Upper lobe of left lung (tissue), 6 donors: Measurements from ENCODE around the gene SZT2. TPM values are rescaled to one million over a fixed set of nuclear protein-coding genes. Genes with fewer than 3 reads are reported as not detected.
A peak's percentile ranks its signal among the peaks of the same experiment; 100 is the strongest.

Experiments used
- ATAC-seq, 2 donors: fragments of 200-7000 bp; cut with Tn5 transposase; one replicate each; pipeline ENCODE4 v1.9.1; 2022; ENCODE audit warnings: mild to moderate bottlenecking in 2 of 2, moderate library complexity in 2 of 2; ENCODE audit not compliant: low FRiP score in 2 of 2
- DNase-seq, 2 donors: peaks; one replicate each; pipeline ENCODE4 v3.0.0-alpha.2; 2019 to 2020
- H3K27ac ChIP-seq, 4 donors: fragments of 200-600 bp; sonication (generic); one replicate each; pipeline ENCODE4 v1.5.1; 2016 to 2019
- H3K27me3 ChIP-seq, 4 donors: fragments of 200-600 bp; sonication (generic); one replicate each; pipeline ENCODE4 v1.5.1; 2017 to 2019
- H3K36me3 ChIP-seq, 4 donors: fragments of 200-600 bp; sonication (generic); one replicate each; pipeline ENCODE4 v1.5.1; 2016 to 2019
- H3K4me1 ChIP-seq, 4 donors: fragments of 200-600 bp; sonication (generic); one replicate each; pipeline ENCODE4 v1.5.1; 2018 to 2019
- H3K4me3 ChIP-seq, 4 donors: fragments of 200-600 bp; sonication (generic); one replicate each; pipeline ENCODE4 v1.5.1; 2017 to 2019; ENCODE audit warnings: mild to moderate bottlenecking in 2 of 4, moderate library complexity in 1 of 4
- H3K9me3 ChIP-seq, 4 donors: fragments of 200-600 bp; sonication (generic); one replicate each; pipeline ENCODE4 v1.5.1; 2018 to 2019
- EP300 ChIP-seq, 4 donors: sonication (generic); formaldehyde crosslinking; IDR thresholded peaks; one replicate each; pipeline ENCODE4 v1.5.1; 2017; ENCODE audit warnings: antibody characterized with exemption in 4 of 4, control low read depth in 2 of 4
- POLR2A ChIP-seq, 4 donors: fragments of 450-650 bp; IDR thresholded peaks; one replicate each; pipeline ENCODE4 v1.5.1; 2016 to 2017; ENCODE audit warnings: antibody characterized with exemption in 4 of 4, mild to moderate bottlenecking in 2 of 4
- POLR2AphosphoS5 ChIP-seq, 2 donors: sonication (generic); formaldehyde crosslinking; IDR thresholded peaks; one replicate each; pipeline ENCODE4 v1.5.1; 2017; ENCODE audit warnings: antibody characterized with exemption in 2 of 2
- WGBS, 2 donors: methylation state at CpG; one replicate each; pipeline ENCODE4 v1.1.5; 2017 to 2018; 5-methylcytosine and 5-hydroxymethylcytosine counted together
- total RNA-seq, 6 donors: library from RNA; depleted of rRNA in 4 of 6; stranded (reverse); fragments of >200 nt in 4 of 6; gene quantifications; one replicate each; pipeline versions ENCODE4 v1.1.0 to v1.2.1, GENCODE V29; 2016 to 2021
- TF ChIP-seq, protein P1 (sequence below), 6 experiments: fragments of 450-650 bp in 4 of 6; fragments of 200-600 bp in 2 of 6; sonication (generic) in 2 of 6; IDR thresholded peaks; one replicate each; pipeline ENCODE4 v1.5.1; 2016 to 2019; ENCODE audit warnings: antibody characterized with exemption in 6 of 6
- donor health status: DM: no; HTN: no; CAD: no; lungs with moderate emphysema.
- donor health status: DM: no; HTN: yes; CAD: no; lungs with severe emphysema.

Gene SZT2
- total RNA-seq, 6 donors from 2014 or later: 33.3 to 184 (median 57.0) TPM

DNA sequence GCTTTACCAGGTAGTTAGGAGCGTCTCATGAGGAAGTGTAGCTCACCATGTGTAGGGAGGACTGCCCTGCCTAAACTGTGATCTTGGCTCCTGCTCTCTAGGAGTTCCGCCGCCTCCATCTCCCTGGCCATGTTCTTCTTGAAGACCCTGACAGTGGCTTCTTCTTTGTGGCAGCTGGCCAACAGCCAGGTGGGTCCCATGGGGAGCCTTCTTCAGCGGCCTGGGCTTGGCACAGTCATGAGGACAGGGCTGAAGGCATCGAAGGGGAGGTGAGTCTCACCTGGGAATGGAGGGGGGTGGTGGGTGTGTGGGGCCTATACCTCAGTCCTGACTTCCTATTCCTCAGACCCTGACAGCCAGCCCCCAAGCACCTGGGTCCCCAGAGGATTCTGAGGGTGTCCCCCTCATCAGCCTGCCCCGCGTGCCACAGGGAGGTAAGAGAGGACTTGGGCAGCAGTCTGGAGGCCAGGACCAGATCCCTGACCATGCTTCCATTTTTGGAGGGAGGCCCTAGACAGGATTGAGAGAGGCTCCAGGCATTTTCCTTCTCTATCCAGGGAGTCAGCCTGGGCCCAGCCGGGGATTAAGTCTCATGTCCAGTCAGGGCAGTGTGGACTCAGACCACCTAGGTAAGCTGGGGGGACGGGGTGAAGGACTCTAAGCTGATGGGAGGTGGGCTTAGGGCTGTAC is 42.6 kb downstream of the SZT2 start:
- no peaks in the 10 kb centered on the region for H3K27me3 ChIP-seq
- H3K27ac ChIP-seq: no peak overlapping the region
- ATAC-seq (no peak), DNase-seq (no peak)
- no peak overlapping the region for H3K4me3 ChIP-seq
- no peak for TF ChIP-seq POLR2A (IDR thresholded peaks at IDR 0.05)
- peaks cover 0 to 11% (median 4%) of the 10 kb centered on the region in 4 donors for H3K4me1 ChIP-seq
- H3K9me3 ChIP-seq: no peaks in the 10 kb centered on the region
- WGBS, 2 donors: 98% methylated on average over 6 to 9 of the region's 9 CpGs
- peaks cover 42 to 88% (median 82%) of the 10 kb centered on the region in 4 donors for H3K36me3 ChIP-seq

DNA sequence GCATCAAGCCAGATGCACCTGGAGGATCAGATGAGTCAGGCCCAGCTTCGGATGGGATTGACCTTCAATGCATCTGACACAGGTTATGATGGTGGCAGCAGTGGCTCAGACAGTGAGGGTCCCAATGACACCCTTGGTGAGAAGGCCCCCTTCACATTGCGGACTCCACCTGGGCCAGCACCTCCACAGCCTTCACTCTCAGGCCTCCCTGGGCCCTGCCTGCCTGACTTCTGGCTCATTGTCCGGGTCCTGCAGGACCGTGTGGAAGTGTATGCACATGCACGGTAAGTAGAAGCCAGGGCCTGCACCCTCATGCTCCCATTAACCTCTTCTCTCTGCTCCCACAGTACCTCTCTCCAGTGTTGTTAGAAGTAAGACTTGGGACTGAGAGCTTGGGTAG is 43.2 kb downstream of the SZT2 start:
- H3K9me3 ChIP-seq: no peaks in the 10 kb centered on the region
- TF ChIP-seq POLR2A (IDR thresholded peaks at IDR 0.05): no peak
- TF ChIP-seq EP300 (IDR thresholded peaks at IDR 0.05): no peak
- TF ChIP-seq, protein P1, sequence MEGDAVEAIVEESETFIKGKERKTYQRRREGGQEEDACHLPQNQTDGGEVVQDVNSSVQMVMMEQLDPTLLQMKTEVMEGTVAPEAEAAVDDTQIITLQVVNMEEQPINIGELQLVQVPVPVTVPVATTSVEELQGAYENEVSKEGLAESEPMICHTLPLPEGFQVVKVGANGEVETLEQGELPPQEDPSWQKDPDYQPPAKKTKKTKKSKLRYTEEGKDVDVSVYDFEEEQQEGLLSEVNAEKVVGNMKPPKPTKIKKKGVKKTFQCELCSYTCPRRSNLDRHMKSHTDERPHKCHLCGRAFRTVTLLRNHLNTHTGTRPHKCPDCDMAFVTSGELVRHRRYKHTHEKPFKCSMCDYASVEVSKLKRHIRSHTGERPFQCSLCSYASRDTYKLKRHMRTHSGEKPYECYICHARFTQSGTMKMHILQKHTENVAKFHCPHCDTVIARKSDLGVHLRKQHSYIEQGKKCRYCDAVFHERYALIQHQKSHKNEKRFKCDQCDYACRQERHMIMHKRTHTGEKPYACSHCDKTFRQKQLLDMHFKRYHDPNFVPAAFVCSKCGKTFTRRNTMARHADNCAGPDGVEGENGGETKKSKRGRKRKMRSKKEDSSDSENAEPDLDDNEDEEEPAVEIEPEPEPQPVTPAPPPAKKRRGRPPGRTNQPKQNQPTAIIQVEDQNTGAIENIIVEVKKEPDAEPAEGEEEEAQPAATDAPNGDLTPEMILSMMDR (IDR thresholded peaks at IDR 0.05): no peak
- TF ChIP-seq POLR2AphosphoS5 (IDR thresholded peaks at IDR 0.05): no peak
- H3K4me1 ChIP-seq: peaks cover 0 to 9% (median 3%) of the 10 kb centered on the region in 4 donors
- H3K27me3 ChIP-seq: no peaks in the 10 kb centered on the region
- H3K27ac ChIP-seq: no peak overlapping the region
- peaks cover 41 to 88% (median 82%) of the 10 kb centered on the region in 4 donors for H3K36me3 ChIP-seq
- no peak overlapping the region for H3K4me3 ChIP-seq
- DNase-seq: no peak
- 100% methylated on average over 2 to 3 of the region's 5 CpGs for WGBS, 2 donors
- no peak for ATAC-seq

DNA sequence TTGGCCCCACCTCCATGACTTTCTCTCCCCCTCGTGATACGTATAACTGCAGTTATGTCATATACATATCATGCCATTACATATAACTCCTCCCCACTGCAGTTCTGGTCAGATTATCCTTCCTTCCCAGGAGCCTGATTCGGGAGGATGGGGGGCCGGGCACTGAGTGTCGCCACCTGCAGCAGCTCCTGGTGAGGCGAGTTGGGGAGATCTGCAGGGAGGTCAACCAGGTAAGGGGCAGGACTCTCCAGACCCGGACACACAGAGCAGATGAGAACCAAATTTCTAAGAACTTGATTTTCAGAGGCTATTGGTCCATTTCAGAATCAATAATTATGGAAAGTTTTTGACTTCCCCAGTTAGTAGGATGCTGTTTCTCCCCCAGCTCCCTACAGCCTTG is 44.6 kb downstream of the SZT2 start:
- ATAC-seq: no peak
- DNase-seq: no peak
- H3K27me3 ChIP-seq: no peaks in the 10 kb centered on the region
- TF ChIP-seq POLR2A (IDR thresholded peaks at IDR 0.05) (no peak), POLR2AphosphoS5 (IDR thresholded peaks at IDR 0.05) (no peak), EP300 (IDR thresholded peaks at IDR 0.05) (no peak)
- TF ChIP-seq, protein P1 (IDR thresholded peaks at IDR 0.05): no peak
- H3K9me3 ChIP-seq: no peaks in the 10 kb centered on the region
- H3K27ac ChIP-seq: no peak overlapping the region
- WGBS, 2 donors: 94% methylated on average over 7 of the region's 7 CpGs
- peaks cover 33 to 88% (median 79%) of the 10 kb centered on the region in 4 donors for H3K36me3 ChIP-seq
- peaks cover 0 to 7% (median 3%) of the 10 kb centered on the region in 4 donors for H3K4me1 ChIP-seq
- no peak overlapping the region for H3K4me3 ChIP-seq

DNA sequence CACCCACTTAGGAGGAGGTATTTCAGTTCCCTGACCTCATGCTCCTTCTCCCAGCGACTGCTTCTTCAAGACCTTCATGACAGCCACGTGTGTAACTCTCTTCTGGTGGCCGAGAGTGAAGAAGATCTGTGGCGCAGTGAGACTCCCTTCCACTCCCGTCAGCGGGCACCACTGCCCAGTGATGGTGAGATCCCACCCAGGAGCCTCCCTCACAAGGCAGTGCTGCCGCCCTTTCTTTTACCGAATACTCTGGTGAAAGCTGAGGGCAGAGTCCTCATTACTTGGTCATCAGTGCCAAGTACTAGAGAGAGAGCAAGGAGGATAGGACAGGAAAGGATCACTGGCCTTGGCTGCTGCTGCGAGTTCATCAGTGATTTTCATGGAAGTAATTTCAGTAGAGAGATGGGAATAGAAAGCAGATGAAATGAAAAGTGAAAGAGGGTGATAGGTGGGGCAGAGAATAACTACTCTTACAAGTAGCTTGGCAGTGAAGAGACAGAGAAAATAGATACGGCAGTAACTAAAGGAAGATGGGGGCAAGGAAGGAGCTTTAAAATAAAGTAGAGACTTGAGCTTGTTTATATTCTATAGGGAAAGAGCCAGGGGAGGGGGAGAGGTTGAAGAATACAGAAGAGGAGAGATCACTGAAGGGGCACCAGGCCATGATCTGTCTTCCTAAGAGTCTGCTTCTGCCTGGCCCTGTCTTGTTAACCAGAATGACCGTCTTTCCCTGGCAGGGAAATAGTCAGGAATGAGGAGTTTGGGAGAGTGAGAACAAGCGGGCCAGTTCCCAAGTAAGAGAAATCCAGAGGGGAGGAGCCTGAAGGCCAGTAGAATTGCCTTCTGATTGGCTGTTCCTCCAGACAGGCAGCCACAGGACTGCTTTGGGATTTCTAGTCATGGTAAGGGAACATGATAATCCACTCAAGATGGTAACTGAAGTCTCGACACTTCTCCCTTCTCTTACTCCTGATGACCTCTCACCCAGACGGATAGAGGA is 45.7 kb downstream of the SZT2 start:
- no peak overlapping the region for H3K4me3 ChIP-seq
- peak overlapping the region; percentile 30 to 68 (median 54) for H3K27ac ChIP-seq
- 77 to 83% methylated on average over 14 of the region's 14 CpGs for WGBS, 2 donors
- peaks cover 0 to 7% (median 3%) of the 10 kb centered on the region in 4 donors for H3K4me1 ChIP-seq
- DNase-seq (no peak), ATAC-seq (peak in 1 of 2 donors; percentile 89)
- no peaks in the 10 kb centered on the region for H3K27me3 ChIP-seq
- TF ChIP-seq POLR2A (IDR thresholded peaks at IDR 0.05) (no peak), EP300 (IDR thresholded peaks at IDR 0.05) (no peak), POLR2AphosphoS5 (IDR thresholded peaks at IDR 0.05) (no peak)
- TF ChIP-seq, protein P1 (IDR thresholded peaks at IDR 0.05): no peak
- no peaks in the 10 kb centered on the region for H3K9me3 ChIP-seq
- peaks cover 28 to 88% (median 77%) of the 10 kb centered on the region in 4 donors for H3K36me3 ChIP-seq

DNA sequence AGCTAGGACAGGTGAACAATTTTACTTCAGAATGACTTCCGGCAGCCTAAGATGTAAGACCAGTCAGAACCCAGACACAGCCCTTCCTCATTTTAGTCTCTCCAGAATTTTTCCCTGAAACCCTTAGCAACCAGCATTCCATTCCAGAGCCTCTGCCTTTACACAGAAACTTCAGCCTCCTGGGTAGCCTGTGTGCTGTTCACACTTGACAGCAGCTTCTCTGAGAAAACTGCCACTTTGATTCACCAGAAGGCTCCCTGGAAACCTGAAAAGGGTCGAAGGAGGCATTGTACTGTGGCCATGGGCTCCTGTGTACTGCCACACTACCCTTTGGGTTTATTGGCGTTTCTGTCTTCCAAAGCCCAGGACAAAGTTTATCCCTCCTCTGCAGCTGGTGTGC is 46.7 kb downstream of the SZT2 start:
- no peak for DNase-seq

More for the DNA sequence above, 46.7 kb downstream of the SZT2 start:
- Histone ChIP-seq H3K4me3 (no peak overlapping the region), H3K9me3 (no peaks in the 10 kb centered on the region), H3K27ac (peak overlapping the region in 2 of 4 donors; percentile 65 to 68), H3K36me3 (peaks cover 19 to 88% (median 77%) of the 10 kb centered on the region in 4 donors), H3K27me3 (no peaks in the 10 kb centered on the region), H3K4me1 (peaks cover 0 to 7% (median 3%) of the 10 kb centered on the region in 4 donors)
- no peak for ATAC-seq
- TF ChIP-seq POLR2A (IDR thresholded peaks at IDR 0.05) (no peak), EP300 (IDR thresholded peaks at IDR 0.05) (no peak), POLR2AphosphoS5 (IDR thresholded peaks at IDR 0.05) (no peak)
- TF ChIP-seq, protein P1 (IDR thresholded peaks at IDR 0.05): no peak
- WGBS, 2 donors: 82 to 91% methylated on average over 3 of the region's 3 CpGs
